ENCODE data around the gene SYNJ2. TPM values are rescaled to one million over a fixed set of nuclear protein-coding genes. Genes with fewer than 3 reads are reported as not detected.

Gene SYNJ2
- total RNA-seq, 1 donor from 2014 or later, result 26.2 TPM

- intact Hi-C loops (cut with micrococcal nuclease), result no loop called here
Observed at GRCh38 chr6:158039178-158039557, 57.5 kb downstream of the SYNJ2 start.

- intact Hi-C loops (cut with micrococcal nuclease), result no loop called here
Observed at GRCh38 chr6:158039571-158040050, 57.9 kb downstream of the SYNJ2 start.

GRCh38 chr6:158040051-158040803 lies 58.6 kb downstream of the SYNJ2 start:
- intact Hi-C loops (cut with micrococcal nuclease), result no loop called here

GRCh38 chr6:158040804-158041347 lies 59.2 kb downstream of the SYNJ2 start:
- intact Hi-C loops (cut with micrococcal nuclease), result no loop called here

- intact Hi-C loops (cut with micrococcal nuclease), result no loop called here
Observed at GRCh38 chr6:158041370-158041769, 59.7 kb downstream of the SYNJ2 start.

GRCh38 chr6:158041788-158042187 lies 60.1 kb downstream of the SYNJ2 start:
- intact Hi-C loops (cut with micrococcal nuclease), result no loop called here

GRCh38 chr6:158042245-158042798 lies 60.7 kb downstream of the SYNJ2 start:
- intact Hi-C loops (cut with micrococcal nuclease), result no loop called here

GRCh38 chr6:158043008-158043407 lies 61.3 kb downstream of the SYNJ2 start:
- intact Hi-C loops (cut with micrococcal nuclease), result no loop called here

- intact Hi-C loops (cut with micrococcal nuclease), result no loop called here
Observed at GRCh38 chr6:158043586-158044524, 62.2 kb downstream of the SYNJ2 start.

GRCh38 chr6:158044525-158044888 lies 62.8 kb downstream of the SYNJ2 start:
- intact Hi-C loops (cut with micrococcal nuclease), result no loop called here

GRCh38 chr6:158046201-158047126 lies 64.8 kb downstream of the SYNJ2 start:
- intact Hi-C loops (cut with micrococcal nuclease), result no loop called here

- intact Hi-C loops (cut with micrococcal nuclease), result no loop called here
Observed at GRCh38 chr6:158047127-158047518, 65.5 kb downstream of the SYNJ2 start.

GRCh38 chr6:158047563-158048323 lies 66.1 kb downstream of the SYNJ2 start:
- intact Hi-C loops (cut with micrococcal nuclease), result no loop called here

- intact Hi-C loops (cut with micrococcal nuclease), result no loop called here
Observed at GRCh38 chr6:158048589-158048988, 66.9 kb downstream of the SYNJ2 start.

GRCh38 chr6:158049055-158050028 lies 67.7 kb downstream of the SYNJ2 start:
- intact Hi-C loops (cut with micrococcal nuclease), result no loop called here

GRCh38 chr6:158050107-158050735 lies 68.6 kb downstream of the SYNJ2 start:
- intact Hi-C loops (cut with micrococcal nuclease), result no loop called here

- intact Hi-C loops (cut with micrococcal nuclease), result no loop called here
Observed at GRCh38 chr6:158050955-158051354, 69.3 kb downstream of the SYNJ2 start.

- intact Hi-C loops (cut with micrococcal nuclease), result no loop called here
Observed at GRCh38 chr6:158051968-158052367, 70.3 kb downstream of the SYNJ2 start.
